22Rv1 (cell line): ENCODE measurements around the gene CPLX1.

Source experiments
- CTCF ChIP-seq: fragments of 450-650 bp; IDR thresholded peaks from 2 replicates; pipeline ENCODE4 v1.5.1; 2017; ENCODE audit warnings: mild to moderate bottlenecking
- ZFX ChIP-seq: fragments of 450-650 bp; IDR thresholded peaks from 2 replicates; pipeline ENCODE4 v1.6.1; 2017; ENCODE audit warnings: antibody characterized with exemption, borderline replicate concordance

- no peak for TF ChIP-seq CTCF
- TF ChIP-seq ZFX: no peak
Observed at GRCh38 chr4:785332-786073, 40.4 kb downstream of the CPLX1 start.
